GM19452 (cell line): ENCODE measurements around the gene ZNF728.
"Not testable (repeated sequence)": the region's sequence is repeated elsewhere in the genome, so short reads cannot be mapped to it uniquely, and the experiment has no call there.

Experiments used
- ATAC-seq: cut with Tn5 transposase; IDR thresholded peaks from one replicate; pipeline ENCODE4 v1.9.1; 2021; ENCODE audit not compliant: unreplicated experiment

ZNF728 gene

GRCh38 chr19:23002690-23003422, at the start of gene ZNF728:
ZNF728 (minus strand) TSS chr19:23003176; CDS start chr19:23003030, 146 bp downstream.
- ATAC-seq = no peak

- no peak for ATAC-seq
Measured at GRCh38 chr19:23052349-23052748, 49.4 kb upstream of the ZNF728 start.

- no peak for ATAC-seq
Measured at GRCh38 chr19:23049256-23049655, 46.3 kb upstream of the ZNF728 start.

GRCh38 chr19:23046743-23047142, 43.8 kb upstream of the ZNF728 start:
- ATAC-seq = no peak

GRCh38 chr19:23033721-23034120, 30.7 kb upstream of the ZNF728 start:
- no peak for ATAC-seq

GRCh38 chr19:23015660-23016059, 12.7 kb upstream of the ZNF728 start:
- ATAC-seq = no peak

GRCh38 chr19:22994957-22995356, 8.0 kb downstream of the ZNF728 start:
- ATAC-seq = not testable (repeated sequence)

- no peak for ATAC-seq
Measured at GRCh38 chr19:22976248-22976647, 26.7 kb downstream of the ZNF728 start.

GRCh38 chr19:22975546-22976136, 27.3 kb downstream of the ZNF728 start:
- not testable (repeated sequence) for ATAC-seq

- no peak for ATAC-seq
Measured at GRCh38 chr19:22945560-22945959, 57.4 kb downstream of the ZNF728 start.

- no peak for ATAC-seq
Measured at GRCh38 chr19:22935151-22935550, 67.8 kb downstream of the ZNF728 start.

GRCh38 chr19:22927576-22927975, 75.4 kb downstream of the ZNF728 start:
- ATAC-seq = not testable (repeated sequence)

GRCh38 chr19:22925181-22925580, 77.8 kb downstream of the ZNF728 start:
- not testable (repeated sequence) for ATAC-seq
